OCI-LY7 (cell line): Measurements from ENCODE around the gene TLX2.

Experiments
- CTCF ChIP-seq: fragments of 200-600 bp; sonication (generic); conservative IDR thresholded peaks from 2 replicates; pipeline ENCODE4 v1.5.1; 2014; ENCODE audit warnings: mild to moderate bottlenecking, antibody characterized with exemption, low read length, moderate library complexity, mixed read lengths
- EZH2phosphoT487 ChIP-seq: fragments of 200-600 bp; sonication (generic); IDR thresholded peaks from 2 replicates; pipeline ENCODE4 v1.6.1; 2018; ENCODE audit warnings: low read depth, borderline replicate concordance, mild to moderate bottlenecking, mixed run types, antibody characterized with exemption, low read length, moderate library complexity, mixed read lengths

GRCh38 chr2:74514368-74515270, at the start of gene TLX2:
- TF ChIP-seq CTCF, result no peak
- no peak for TF ChIP-seq EZH2phosphoT487
